HG03432 (cell line): ENCODE results near the gene ZBTB7B.
A peak's percentile ranks its signal among the peaks of the same experiment; 100 is the strongest.
"Not testable (repeated sequence)": the region's sequence is repeated elsewhere in the genome, so short reads cannot be mapped to it uniquely, and the experiment has no call there.

Source experiments
- ATAC-seq: cut with Tn5 transposase; IDR thresholded peaks from one replicate; pipeline ENCODE4 v1.9.1; 2021; ENCODE audit warnings: mild to moderate bottlenecking, moderate library complexity; ENCODE audit not compliant: unreplicated experiment

Gene ZBTB7B

DNA sequence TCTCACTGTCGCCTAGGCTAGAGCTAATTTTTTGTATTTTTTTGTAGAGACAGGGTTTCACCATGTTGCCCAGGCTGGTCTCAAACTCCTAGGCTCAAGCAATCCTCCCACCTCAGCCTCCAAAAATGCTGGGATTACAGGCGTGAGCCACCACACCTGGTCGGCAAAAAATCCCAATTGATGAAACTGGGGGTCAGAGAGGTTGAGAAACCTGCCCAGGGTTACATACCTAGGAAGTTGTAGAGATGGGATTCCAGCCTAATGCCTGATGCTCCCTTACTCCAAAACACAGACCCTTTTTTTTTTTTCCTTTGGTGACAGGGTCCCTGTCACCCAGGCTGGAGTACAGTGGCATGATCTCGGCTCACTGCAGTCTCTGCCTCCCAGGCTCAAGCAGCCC lies 15.9 kb upstream of the ZBTB7B start:
- not testable (repeated sequence) for ATAC-seq

DNA sequence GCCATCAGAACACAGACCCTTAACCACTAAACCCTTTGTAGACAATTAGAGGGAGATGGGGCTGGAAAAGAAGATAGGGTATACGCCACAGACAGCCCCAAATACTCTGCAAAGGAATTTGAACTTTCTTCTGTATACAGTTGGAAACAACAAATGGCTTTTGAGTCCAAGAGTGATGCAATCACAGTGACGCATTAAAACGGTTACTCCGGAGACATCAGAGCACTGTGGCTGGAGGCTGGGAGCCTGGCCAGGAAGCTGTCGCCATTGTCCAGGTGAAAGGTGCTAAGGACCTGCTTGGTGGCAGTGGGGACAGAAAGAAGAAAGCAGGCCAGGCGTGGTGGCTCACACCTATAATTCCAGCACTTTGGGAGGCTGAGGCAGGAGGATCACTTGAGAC lies 15.3 kb upstream of the ZBTB7B start:
- ATAC-seq, result no peak

DNA sequence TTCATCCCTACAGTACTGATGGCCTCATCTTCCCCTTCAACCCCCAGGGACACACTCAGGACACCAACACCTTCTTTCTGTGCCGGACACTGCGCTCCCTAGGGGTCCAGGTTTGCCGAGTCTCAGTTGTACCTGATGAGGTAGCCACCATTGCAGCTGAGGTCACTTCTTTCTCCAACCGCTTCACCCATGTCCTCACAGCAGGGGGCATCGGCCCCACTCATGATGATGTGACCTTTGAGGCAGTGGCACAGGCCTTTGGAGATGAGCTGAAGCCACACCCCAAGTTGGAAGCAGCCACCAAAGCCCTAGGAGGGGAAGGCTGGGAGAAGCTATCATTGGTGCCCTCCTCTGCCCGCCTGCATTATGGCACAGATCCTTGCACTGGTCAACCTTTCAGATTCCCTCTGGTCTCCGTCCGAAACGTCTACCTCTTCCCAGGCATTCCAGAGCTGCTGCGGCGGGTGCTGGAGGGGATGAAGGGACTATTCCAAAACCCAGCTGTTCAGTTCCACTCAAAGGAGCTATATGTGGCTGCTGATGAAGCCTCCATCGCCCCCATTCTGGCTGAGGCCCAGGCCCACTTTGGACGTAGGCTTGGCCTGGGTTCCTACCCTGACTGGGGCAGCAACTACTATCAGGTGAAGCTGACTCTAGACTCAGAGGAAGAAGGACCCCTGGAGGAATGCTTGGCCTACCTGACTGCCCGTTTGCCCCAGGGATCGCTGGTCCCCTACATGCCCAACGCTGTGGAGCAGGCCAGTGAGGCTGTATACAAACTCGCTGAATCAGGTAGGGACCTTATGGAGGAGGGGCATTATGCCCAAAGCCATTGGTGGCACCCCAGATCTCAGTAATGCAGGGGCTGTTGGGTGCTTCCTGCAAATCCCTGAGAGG lies 14.3 kb upstream of the ZBTB7B start:
- ATAC-seq, result no peak

DNA sequence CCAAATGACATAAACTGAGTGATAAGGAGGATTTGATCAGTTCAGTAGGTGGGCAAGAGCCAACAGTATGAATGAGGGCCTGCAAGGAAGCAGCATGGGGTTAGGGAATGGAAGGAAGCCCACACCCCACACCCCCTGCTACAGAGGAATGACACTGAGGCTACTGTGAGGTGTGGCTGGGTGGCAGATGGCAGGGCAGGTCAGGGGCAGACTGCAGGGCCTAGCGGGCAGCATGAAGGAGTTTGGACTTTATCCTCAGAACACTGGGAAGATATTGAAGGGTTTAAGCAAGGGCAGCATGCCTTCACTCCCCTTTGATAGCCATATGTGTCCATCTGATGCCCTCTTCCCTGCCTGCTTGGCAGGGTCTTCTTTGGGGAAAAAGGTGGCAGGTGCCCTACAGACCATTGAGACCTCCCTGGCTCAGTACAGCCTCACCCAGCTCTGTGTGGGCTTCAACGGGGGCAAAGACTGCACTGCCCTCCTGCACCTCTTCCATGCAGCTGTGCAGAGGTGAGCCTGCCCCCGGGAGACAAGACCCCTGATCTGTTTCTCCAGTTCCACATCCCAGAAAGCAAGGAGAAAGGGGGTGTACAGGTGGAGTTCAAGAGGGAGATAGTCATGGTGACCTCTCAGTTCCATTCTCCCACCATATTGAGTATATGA lies 13.3 kb upstream of the ZBTB7B start:
- no peak for ATAC-seq

DNA sequence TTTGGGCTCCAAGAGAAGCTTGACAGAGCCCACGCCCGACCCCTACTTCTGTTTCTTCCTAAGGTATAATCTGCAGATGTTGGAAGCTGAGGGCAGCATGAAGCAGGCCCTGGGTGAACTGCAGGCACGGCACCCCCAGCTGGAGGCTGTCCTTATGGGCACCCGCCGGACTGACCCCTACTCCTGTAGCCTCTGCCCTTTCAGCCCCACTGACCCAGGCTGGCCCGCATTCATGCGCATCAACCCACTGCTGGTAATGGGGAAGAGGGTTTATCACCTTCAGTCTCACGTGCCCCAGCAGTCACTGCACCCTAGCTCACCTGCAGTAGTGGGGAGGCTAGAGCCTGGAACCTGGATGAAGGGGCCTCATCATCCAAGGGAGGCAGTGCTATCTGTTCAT lies 12.3 kb upstream of the ZBTB7B start:
- ATAC-seq, result no peak

DNA sequence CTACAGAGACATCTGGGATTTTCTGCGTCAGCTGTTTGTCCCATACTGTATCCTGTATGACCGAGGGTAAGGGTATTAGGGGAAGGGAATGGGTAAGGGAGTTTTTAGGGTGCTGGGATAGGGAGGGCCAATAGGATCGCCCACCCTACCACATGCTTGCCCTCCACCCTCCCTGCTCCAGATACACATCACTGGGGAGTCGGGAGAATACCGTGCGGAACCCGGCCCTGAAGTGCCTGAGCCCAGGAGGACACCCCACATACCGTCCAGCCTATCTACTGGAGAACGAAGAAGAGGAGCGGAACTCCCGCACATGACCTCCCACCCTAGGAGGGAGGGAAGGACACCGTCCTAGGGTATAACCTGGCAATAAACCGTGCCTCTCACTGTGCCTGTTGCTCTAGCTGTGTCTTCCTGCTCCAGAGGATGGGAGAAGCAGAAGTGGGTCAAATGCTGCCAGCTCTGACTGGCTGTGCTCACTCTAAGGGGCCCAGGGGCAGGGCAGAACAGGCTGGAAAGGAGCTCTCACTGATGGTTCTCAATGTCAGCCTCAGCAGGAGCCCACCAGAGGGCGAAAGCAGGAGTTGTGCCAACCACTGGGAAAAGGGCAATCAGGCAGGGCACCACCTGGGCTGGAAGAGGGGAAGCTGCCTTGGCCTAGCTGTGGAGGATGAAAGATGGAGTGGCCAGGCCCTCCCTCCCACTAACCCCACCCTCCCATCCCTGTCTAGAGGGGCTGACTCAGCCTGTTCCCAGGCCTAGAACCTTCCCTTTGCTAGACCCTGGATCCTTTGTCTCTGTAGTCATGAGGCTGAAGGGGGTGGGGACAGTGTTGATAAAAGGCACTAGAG lies 9.7 kb upstream of the ZBTB7B start:
- no peak for ATAC-seq

DNA sequence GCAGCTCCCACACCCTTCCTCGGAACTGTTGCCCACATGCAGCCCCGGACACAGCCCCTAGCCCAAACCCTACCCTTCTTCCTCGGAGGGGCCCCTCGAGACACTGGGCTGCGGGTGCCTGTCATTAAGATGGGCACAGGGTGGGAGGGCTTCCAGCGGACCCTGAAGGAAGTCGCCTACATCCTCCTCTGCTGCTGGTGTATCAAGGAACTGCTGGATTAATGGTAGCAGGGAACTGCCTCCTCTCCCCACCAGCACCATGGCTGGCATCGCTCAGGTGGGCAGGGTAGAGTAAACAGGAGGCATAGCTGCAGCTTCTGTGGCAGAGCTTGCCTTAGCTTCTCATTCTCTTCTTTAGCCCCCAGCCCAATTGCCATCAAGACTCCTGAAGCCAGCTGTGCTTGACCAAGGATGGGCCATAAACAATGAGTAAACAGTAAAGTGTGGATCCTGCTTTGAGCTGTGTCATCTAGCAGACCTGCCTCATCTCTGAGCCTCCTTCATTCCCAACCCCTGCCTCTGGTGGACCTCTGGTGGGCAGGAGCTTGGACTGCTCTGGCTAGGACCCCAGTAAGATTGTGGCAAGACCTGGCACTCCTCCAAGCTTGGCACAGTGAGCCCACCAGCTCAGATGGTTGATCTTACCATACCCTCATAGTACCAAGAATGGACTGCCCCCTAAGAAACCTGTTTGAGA lies 8.9 kb upstream of the ZBTB7B start, which contains the start of gene LENEP:
Gene LENEP, plus strand, starts transcription at position 15 of the 697 bp plus-strand sequence. Its CDS starts 22 bp downstream, at position 37.
- ATAC-seq, result no peak

DNA sequence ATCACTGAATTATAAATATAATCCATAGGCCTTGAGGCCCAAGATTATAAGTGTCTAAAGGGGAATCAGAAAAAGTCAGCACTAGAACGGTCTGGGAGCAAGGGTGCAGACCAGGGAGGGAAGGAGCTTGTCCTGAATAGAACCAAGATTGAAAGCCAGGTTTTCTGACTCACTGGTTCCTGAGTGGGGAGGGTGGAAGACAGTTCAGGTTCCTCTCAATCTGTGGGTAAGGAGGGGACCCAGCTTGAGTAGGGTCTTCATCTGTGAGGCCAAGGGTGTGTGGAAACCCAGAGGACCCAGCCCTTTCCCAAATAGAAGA lies 8.4 kb upstream of the ZBTB7B start:
- ATAC-seq, result no peak

DNA sequence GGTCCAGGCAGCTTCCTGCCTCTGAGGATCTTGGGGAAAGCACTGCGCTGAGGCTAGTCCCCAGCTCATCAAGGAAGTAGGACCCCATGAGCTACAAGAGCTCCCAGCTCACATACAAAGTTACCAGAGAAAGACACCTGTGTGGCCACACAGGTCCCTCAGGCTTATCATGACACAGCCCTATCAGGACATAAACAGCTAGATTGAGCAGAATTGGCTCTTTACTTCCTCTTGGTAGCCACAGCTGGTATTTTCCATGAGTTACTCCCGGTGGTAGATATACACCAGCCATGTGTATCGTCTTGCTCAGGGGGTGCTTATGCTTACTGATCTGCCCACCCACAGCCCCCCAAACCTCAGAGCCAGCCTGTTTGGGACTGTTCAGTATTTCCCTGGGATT lies 8.0 kb upstream of the ZBTB7B start:
- no peak for ATAC-seq

DNA sequence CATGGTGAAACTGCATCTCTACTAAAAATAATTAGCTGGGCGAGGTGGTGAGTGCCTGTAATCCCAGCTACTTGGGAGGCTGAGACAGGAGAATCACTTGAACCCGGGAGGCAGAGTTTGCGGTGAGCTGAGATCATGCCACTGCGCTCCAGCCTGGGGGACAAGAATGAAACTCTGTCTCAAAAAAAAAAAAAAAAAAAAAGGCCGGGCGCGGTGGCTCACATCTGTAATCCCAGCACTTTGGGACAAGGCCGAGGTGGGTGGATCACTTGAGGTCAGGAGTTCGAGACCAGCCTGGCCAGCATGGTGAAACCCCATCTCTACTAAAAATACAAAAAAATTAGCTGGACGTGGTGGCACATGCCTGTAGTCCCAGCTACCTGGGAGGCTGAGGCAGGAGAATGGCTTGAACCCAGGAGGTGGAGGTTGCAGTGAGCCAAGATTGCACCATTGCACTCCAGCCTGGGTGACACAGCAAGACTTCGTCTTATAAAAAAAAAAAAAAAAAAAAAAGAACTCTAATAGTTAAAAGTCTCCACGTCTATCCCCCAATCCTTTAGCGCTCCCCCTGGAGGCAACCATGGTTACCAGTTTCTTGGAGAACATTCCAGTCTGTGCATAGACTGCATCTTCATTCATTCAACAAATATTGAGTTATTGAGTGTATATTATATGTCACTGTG lies 7.2 kb upstream of the ZBTB7B start:
- not testable (repeated sequence) for ATAC-seq

DNA sequence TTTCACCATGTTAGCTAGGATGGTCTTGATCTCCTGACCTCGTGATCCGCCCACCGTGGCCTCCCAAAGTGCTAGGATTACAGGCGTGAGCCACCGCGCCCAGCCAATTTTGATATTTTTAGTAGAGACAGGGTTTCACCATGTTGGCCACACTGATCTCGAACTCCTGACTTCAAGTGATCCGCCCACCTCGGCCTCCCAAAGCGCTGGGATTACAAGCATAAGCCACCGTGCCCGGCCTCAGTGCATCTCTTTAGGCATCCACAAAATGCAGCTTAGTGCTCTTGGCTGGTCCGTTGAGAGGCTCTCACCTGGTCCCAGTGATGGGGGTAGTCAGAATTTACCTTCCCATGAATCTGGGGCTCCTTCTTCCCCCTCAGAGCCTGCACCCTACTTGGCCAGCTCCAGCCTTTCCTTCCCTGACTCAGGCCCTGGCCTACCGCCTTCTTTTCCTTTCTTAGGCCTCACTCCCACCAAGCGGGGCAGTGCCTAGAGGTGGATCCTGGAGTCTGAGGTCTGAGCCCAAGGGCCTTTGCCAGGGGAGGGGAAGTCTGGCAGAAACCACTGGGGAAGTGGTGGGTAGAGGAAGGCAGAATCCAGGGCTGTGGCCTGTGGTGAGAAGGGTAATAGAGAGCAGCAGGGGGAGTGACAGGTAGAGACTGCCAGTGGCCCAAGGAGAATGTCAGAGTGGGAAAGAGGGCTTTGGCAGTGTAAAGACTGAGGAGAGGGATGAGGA lies 5.5 kb upstream of the ZBTB7B start:
- no peak for ATAC-seq

DNA sequence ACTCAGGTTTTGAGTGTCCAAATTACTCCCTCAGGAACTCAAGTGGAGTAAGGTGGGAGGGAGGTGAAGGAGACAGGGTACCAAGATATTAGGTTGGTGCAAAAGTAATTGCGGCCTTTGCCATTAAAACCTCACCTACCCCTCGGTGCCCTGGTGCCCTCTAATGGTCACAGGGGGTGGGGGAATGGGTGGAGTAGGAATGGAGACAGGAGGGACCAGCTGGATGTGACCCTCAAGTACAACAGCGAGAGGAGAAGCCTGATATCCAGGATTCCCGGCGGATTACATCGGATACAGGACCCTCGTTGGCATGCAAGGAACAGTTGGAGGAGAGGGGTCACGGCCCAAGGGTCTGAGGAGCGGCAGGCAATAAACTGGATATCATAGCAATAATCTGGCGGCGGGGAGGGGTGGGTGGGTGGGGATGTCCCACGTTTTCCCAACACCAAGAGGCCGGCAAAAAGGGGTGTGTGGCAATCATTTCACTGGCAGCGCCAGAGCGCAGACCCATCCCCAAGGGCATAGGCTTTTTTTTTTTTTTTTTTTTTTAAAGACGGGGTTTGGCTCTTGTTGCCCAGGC lies 4.3 kb upstream of the ZBTB7B start:
- no peak for ATAC-seq

DNA sequence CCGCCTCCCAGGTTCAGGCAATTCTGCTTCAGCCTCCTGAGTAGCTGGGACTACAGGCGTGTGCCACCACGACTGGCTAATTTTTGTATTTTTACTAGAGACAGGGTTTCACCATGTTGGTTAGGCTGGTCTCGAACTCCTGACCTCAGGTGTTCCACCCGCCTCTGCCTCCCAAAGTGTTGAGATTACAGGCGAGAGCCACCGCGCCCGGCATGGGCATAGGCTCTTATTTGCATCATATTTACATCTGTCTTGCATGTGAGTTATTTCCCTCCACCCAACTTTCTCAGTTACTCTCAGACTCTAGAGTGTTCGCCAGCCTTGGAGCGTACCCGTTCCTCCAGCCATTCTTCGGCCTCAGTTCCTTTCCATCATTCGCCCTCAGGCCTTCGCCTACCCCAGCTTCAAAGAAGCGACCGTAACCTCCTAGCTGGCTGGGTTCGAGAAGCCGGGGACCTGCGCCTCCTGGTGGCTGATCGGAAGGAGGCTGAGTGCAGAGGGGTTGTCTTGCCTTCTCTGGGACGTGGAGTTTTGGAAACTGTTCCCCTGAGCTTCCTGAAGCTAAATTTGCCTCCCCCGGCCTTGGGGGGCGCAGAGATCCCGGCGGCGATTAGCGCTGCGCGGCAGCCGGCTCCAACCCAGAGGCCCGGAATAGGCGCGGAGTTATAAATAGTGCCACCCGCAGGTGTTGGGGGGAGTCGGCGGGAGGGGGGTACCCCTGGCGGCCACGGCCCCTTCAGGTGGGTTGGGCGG lies 3.6 kb upstream of the ZBTB7B start:
- peak; percentile 14 for ATAC-seq

DNA sequence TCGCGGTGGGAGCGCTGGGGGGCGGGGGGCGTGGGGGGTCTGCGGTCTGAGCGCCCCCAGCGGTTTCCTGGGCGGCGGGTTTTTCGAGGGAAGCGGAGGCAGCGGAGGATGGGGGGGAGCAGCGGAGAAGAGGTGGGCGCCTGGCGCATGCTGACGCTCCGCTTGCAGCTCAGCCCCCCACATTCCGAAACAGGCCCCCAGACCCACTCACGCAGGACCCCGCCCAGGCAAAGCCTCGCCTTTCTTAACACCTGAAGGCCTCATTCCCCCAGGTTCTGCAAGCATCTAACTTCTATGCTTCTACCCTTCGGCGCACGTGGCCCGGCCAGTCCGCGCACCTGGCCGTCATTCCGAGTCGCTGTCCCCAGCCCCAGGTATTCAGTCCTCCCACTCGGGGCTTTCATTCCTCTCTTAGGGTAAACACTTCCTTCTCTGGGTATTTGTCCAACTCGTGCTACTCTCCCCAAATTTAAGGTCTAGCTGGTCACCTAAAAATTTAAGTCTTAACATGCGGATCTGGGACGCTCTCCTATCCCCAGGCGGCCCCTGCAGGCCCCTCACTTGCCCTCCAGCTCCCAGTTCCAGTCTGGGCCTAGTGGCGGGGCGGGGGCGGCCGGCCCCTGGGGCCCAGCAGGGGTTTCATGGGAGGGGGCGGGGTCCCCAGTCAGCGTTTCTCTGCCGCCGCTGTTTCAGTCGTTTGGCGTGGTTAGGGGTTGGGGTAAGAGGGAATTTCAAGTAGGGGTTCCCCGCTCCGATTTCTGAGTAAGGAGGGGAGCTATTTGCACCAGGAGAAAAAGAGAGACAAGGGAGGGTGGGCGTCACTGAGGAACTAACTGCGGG lies 2.8 kb upstream of the ZBTB7B start:
- no peak for ATAC-seq

DNA sequence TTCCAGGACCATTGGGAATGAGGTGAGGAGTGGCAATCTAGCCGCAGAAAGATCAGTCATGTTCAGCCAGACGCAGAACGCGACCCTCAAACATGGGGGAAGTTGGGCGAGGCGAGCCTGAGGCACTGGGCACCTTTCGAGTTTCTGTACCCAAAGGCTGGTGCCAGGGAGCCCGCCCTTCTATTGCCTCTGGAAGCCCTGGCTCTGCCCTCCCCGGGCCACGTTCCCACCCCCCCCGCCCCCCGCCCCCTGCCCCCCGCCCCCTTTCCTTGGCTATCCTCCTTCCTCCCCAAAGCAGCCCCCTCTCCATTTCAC lies 2.2 kb upstream of the ZBTB7B start:
- ATAC-seq, result no peak

DNA sequence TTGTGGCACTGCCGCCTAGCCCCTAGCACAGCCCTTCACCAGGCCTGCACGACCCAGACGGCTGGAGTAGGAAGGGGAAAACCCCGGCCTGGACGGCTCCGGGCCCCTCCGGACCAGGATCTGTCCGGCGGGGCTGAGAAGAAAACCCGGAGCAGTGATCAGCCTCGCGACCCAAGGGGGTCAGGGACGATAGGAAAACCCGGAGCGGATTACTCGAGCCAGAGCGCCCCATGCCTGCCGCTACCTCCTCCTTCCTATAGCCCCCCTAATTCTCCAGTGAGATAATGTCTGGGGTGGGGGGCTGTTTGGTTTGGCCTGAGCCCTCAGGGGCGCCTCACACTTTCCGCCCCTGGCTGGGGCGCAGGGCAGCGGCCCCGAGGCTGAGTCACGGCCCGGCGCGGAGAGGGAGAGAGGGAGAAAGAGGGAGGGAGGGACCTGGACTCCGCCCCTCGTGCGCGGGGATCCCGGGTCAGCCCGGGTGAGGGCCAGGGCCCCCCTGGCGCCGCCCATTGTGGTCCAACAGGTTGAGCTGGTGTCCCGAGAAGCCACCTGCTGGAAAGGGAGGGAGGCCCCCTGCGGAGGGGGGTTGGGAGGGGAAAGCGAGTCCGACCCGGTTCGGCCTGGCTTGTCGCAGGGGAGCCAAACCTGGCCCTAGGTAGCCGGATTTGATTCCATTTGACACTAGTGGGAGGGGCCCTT lies 1.7 kb upstream of the ZBTB7B start:
- ATAC-seq, result peak; percentile 47

DNA sequence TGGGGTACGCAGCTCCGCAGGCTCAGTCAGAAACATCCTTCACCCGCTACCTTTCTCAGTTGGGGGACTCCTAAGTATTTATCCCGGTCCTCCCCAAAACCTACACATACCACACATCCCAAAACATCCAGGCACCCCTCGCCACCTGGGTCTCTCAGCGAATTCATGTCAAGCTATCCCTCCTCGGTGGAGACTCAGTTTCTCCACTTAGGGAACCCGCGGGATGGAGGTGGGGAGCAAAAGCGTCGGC lies 1.3 kb upstream of the ZBTB7B start:
- peak; percentile 15 for ATAC-seq
